Upper lobe of left lung (tissue), 4 donors: ENCODE data around the gene SLC6A4.

Experiments
- POLR2A ChIP-seq, 4 donors: fragments of 450-650 bp; IDR thresholded peaks; one replicate each; pipeline ENCODE4 v1.5.1; 2016 to 2017; ENCODE audit warnings: antibody characterized with exemption in 4 of 4, mild to moderate bottlenecking in 2 of 4
- POLR2AphosphoS5 ChIP-seq, 2 donors: sonication (generic); formaldehyde crosslinking; IDR thresholded peaks; one replicate each; pipeline ENCODE4 v1.5.1; 2017; ENCODE audit warnings: antibody characterized with exemption in 2 of 2

GRCh38 chr17:30220414-30220813 is 15.1 kb downstream of the SLC6A4 start:
- no peak for TF ChIP-seq POLR2A (IDR thresholded peaks at IDR 0.05)
- no peak for TF ChIP-seq POLR2AphosphoS5 (IDR thresholded peaks at IDR 0.05)
